Skeletal muscle tissue (tissue), 4 donors: Measurements from ENCODE around the gene STX12. TPM values are rescaled to one million over a fixed set of nuclear protein-coding genes. Genes with fewer than 3 reads are reported as not detected.

Experiments used
- H3K27ac ChIP-seq: one replicate; pipeline ENCODE4 v1.7.0; 2013; ENCODE audit warnings: mild to moderate bottlenecking, low read depth, low read length, inconsistent platforms
- H3K27me3 ChIP-seq, 3 donors: one replicate each; pipeline ENCODE4 v1.7.0; 2013; ENCODE audit warnings: low read length in 3 of 3; ENCODE audit not compliant: control insufficient read depth in 3 of 3, insufficient read depth in 3 of 3
- H3K36me3 ChIP-seq, 3 donors: one replicate each; pipeline ENCODE4 v1.7.0; 2013; ENCODE audit warnings: low read length in 3 of 3; ENCODE audit not compliant: control insufficient read depth in 3 of 3, insufficient read depth in 3 of 3
- H3K4me1 ChIP-seq, 3 donors: one replicate each; pipeline ENCODE4 v1.7.0; 2013; ENCODE audit warnings: low read length in 3 of 3, mild to moderate bottlenecking in 3 of 3; ENCODE audit not compliant: control insufficient read depth in 3 of 3, insufficient read depth in 3 of 3
- H3K4me3 ChIP-seq, 3 donors: one replicate each; pipeline ENCODE4 v1.7.0; 2013; ENCODE audit warnings: low read length in 3 of 3
- H3K9ac ChIP-seq, 3 donors: one replicate each; pipeline ENCODE4 v1.7.0; 2013; ENCODE audit warnings: low read length in 3 of 3, mild to moderate bottlenecking in 3 of 3, moderate library complexity in 2 of 3, low read depth in 1 of 3
- H3K9me3 ChIP-seq, 3 donors: one replicate each; pipeline ENCODE4 v1.7.0; 2013; ENCODE audit warnings: low read length in 3 of 3; ENCODE audit not compliant: control insufficient read depth in 3 of 3
- total RNA-seq: library from RNA; depleted of rRNA; stranded (reverse); fragments of >200 nt; gene quantifications from one replicate; pipeline ENCODE4 v1.2.3, GENCODE V29; 2014
- donor health status: Osteomylitis.

The STX12 gene
- total RNA-seq = 39.1 TPM

DNA sequence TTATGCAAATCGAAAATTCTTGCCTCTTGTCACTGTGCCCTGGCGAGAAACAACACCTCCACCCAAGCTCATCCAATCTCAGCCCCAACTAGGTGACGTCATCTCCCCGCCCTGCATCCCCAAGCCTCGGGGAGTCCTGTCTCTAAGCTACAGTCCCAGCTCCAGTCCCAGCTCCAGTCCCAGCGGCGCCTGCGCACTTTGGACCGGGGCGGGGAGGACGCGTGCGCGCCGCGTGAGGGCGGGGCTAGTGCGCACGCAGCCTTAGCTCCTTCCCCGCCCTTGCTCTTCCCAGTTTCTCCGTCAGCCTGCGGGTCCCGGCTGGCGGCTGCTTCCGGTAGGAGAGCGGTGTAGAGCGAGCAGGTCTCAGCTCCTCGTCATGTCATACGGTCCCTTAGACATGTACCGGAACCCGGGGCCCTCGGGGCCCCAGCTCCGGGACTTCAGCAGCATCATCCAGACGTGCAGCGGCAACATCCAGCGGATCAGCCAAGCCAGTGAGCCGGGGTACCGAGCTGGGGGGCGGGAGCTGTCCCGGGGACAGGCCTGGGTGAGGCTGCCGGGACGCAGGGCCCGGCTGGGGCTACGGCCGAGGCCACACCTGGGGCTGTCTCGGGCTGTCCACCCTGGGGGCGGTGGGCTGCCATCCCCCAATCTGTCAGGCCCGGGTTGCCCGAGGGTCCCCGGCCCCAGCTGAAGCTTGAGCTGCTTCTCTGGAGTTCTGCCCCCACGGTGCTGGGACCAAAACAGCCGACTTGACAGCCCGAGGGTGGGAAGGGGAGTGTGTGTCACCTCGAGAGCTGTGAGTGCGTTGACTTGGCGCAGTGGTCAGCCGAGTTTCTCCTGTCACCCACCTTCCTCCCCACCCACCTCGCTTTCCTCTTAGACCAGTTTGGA, at the start of gene STX12:
TSS of gene STX12 (plus strand) at position 288 of the 894 bp plus-strand sequence. CDS start at position 377, 89 bp downstream.
- no peaks in the 10 kb centered on the region for H3K36me3 ChIP-seq
- peak within 1 kb of the TSS; percentile 95 to 99 (median 96) for H3K9ac ChIP-seq
- H3K9me3 ChIP-seq = no peaks in the 10 kb centered on the region
- peak within 1 kb of the TSS; percentile 87 to 97 (median 96) for H3K4me3 ChIP-seq
- peak within 1 kb of the TSS; percentile 97 for H3K27ac ChIP-seq
- H3K27me3 ChIP-seq = no peaks in the 10 kb centered on the region
- H3K4me1 ChIP-seq = peaks cover 10 to 15% (median 13%) of the 10 kb centered on the region in 3 donors

DNA sequence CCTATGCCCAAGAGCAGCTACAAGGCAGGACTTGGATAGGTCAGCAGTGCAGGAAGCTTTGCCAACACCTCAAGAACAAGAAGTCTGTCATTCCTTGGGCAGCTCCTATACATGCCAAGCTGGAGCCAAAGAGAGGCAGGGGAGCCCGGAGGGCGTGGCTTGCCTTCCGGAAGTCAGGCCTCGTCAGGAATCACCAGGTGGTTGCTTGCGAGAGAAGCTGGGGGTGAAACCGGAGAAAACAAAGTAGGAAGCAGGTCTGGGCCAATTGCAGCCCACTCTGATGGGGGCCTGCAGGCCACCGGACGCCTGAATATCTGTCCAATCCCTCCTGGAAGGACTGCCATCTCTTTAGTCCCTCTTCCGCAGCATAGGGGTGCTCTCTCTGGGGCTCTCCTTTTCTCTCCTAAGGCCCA, 48.1 kb upstream of the STX12 start:
- Histone ChIP-seq H3K36me3 (peaks cover 3 to 12% (median 9%) of the 10 kb centered on the region in 3 donors), H3K27me3 (no peaks in the 10 kb centered on the region), H3K9me3 (no peaks in the 10 kb centered on the region), H3K9ac (peak overlapping the region; percentile 72 to 90 (median 77)), H3K27ac (peak overlapping the region; percentile 91), H3K4me3 (peak overlapping the region; percentile 72 to 85 (median 83)), H3K4me1 (peaks cover 13 to 20% (median 16%) of the 10 kb centered on the region in 3 donors)

DNA sequence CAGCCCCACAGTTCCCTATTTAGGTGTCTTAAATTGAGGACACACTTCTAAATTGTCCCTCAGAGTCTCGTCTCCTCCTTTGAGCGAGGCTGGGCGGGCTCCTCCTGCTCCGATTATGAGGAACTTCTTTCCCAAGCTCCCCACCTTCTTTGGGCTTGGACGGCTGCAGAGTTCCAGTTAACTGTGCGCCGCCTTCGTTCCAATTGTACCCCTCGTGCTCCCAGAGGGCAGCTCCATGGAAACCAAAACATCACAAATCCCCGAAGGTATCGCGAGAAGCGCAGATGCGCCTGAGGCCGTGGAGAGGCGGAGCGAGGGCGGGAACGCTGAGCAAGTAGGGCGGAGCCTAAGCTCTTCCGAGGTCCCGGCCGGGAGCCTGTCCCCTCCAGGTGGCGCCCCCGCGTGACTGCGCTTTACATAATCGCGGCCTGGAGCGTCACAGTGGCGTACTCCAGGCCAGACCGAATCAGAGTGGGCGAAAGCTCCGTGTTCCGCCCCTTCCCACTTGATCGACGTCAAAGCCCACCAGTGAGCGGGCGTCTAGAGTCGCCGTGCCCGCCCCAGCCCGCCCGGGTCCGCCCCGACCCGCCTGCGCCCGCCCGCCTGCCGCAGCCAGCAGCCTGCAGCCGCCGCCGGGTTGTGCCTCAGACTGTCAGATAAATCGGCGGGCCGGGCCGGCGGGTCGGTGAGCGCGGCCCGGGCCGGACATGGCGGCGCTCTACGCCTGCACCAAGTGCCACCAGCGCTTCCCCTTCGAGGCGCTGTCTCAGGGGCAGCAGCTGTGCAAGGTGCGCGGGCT, 47.4 kb upstream of the STX12 start, which contains the start of gene FAM76A:
TSS of gene FAM76A (plus strand) at position 588 of the 799 bp plus-strand sequence. CDS start at position 708, 120 bp downstream.
- Histone ChIP-seq H3K27ac (peak within 1 kb of the TSS; percentile 91), H3K27me3 (no peaks in the 10 kb centered on the region), H3K9ac (peak within 1 kb of the TSS; percentile 83 to 94 (median 90)), H3K9me3 (no peaks in the 10 kb centered on the region), H3K4me3 (peak within 1 kb of the TSS; percentile 72 to 87 (median 86)), H3K36me3 (peaks cover 3 to 12% (median 12%) of the 10 kb centered on the region in 3 donors), H3K4me1 (peaks cover 13 to 20% (median 16%) of the 10 kb centered on the region in 3 donors)

DNA sequence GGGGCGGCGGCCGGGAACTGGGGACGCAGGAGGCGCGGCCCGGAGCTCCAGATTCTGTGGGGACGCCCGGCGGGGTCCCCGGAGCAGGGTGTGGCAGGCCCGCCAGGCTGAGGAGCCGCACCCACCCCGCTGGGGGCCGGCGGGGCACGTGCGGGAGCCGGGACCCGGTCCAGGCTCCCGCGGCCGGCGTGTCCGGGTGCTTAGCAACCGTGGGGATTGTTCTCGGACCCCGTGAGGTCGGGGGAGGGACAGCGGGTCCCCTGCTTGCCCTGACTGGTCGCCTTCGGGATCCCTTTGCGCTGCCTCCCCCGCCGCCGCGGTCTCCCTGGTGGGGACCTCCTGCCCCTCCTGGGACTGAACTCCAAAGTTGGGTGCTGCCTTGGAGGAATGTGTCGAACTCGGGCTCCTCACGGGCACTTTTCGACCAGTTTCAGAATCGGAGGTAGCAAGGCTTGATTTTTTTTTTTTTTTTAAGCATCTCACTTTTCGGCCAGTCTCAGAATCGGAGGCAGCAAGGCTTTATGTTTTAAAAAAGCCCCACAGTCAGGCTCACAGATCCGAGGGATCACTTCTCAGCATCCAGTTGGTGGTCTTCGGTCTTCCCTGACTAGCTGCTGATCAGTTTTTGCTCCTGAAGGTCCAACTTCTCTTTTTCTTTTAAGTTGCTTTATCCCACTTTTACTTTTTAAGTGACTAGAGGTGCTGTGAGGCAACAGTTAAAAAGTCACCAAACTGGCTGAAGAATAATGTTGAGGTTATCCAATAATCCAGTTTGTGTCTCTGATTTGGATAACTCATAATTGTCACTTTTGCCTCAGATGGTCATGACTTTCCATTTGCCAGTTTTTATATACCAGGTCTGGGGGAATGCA, 46.6 kb upstream of the STX12 start:
- Histone ChIP-seq H3K27ac (peak overlapping the region; percentile 89), H3K4me1 (peaks cover 13 to 20% (median 16%) of the 10 kb centered on the region in 3 donors), H3K27me3 (no peaks in the 10 kb centered on the region), H3K9me3 (no peaks in the 10 kb centered on the region), H3K36me3 (peaks cover 3 to 12% (median 12%) of the 10 kb centered on the region in 3 donors), H3K9ac (peak overlapping the region; percentile 83 to 94 (median 85)), H3K4me3 (peak overlapping the region; percentile 72 to 87 (median 86))

DNA sequence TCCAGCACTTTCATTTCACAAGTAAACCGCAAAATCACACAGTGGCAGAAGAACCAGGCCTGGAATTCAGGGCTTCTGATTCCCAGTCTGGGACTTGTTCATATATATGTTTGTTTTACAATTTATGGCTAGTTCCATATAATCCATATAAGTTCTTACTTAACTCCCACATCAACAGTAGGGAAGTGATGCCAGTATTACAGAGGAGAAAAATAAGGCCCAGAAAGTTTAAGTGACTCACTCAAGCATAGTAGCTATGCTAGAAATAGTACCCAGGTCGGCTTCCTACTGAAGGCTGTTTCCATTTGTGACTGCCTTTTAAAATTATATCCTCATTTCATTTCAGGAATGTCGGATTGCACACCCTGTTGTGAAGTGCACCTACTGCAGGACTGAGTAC, 45.9 kb upstream of the STX12 start:
- H3K36me3 ChIP-seq = peaks cover 3 to 12% (median 12%) of the 10 kb centered on the region in 3 donors
- peaks cover 13 to 20% (median 16%) of the 10 kb centered on the region in 3 donors for H3K4me1 ChIP-seq
- peak overlapping the region in 1 of 3 donors; percentile 86 for H3K4me3 ChIP-seq
- no peaks in the 10 kb centered on the region for H3K9me3 ChIP-seq
- H3K27me3 ChIP-seq = no peaks in the 10 kb centered on the region
- peak overlapping the region in 2 of 3 donors; percentile 83 to 85 for H3K9ac ChIP-seq
- H3K27ac ChIP-seq = no peak overlapping the region

DNA sequence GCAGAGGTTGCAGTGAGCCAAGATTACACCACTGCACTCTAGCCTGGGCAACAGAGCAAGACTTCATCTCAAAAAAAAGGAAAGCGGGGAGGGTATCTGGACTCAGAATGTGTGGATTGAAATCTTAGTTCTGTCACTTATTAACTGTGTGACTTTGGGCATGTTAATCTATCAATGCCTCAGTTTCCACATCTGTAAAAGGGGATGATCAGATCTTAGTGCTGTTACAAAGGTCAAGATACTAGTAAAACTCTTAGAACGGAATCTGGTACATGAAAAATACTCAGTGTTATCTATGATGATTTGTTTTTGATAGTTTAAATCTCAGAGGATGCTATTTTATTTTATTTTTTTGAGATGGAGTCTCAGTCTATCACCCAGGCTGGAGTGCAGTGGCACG, 36.8 kb upstream of the STX12 start:
- Histone ChIP-seq H3K4me1 (no peaks in the 10 kb centered on the region), H3K27ac (no peak overlapping the region), H3K27me3 (no peaks in the 10 kb centered on the region), H3K9ac (no peak overlapping the region), H3K9me3 (no peaks in the 10 kb centered on the region), H3K4me3 (no peak overlapping the region), H3K36me3 (peaks cover 24 to 43% (median 39%) of the 10 kb centered on the region in 3 donors)

DNA sequence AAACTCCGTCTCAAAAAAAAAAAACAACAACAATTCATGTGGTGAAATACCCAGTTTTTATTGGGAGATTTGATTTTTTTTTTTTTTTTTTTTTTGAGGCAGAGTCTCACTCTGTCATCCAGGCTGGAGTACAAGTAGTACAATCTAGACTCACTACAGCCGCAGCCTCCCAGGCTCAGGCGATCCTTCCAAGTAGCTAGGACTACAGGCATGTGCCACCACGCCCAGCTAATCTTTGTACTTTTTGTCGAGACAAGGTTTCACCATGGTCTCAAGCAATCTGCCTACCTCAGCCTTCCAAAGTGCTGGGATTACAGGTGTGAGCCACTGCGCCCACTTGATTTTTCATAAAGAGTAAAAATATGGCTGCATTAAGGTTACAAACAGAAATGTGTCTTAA, 31.9 kb upstream of the STX12 start:
- Histone ChIP-seq H3K27me3 (no peaks in the 10 kb centered on the region), H3K9me3 (no peaks in the 10 kb centered on the region), H3K27ac (no peak overlapping the region), H3K9ac (no peak overlapping the region), H3K4me3 (no peak overlapping the region), H3K4me1 (no peaks in the 10 kb centered on the region), H3K36me3 (peaks cover 32 to 44% (median 35%) of the 10 kb centered on the region in 3 donors)

DNA sequence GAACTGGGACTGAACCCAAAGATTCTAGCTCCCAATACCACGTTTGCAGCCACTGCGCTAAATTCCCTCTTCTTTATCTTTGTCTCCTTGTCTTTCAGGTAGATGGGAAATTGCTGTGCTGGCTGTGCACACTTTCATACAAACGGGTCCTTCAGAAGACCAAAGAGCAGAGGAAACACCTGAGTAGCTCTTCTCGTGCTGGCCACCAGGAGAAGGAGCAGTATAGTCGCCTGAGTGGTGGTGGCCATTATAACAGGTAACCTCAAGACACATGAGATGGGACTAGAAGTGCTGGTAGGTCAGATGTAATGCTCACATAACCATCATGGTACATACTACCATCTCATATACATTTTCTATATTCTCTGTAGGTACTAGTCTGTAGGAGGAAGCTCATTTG, 28.5 kb upstream of the STX12 start:
- Histone ChIP-seq H3K4me3 (no peak overlapping the region), H3K4me1 (no peaks in the 10 kb centered on the region), H3K9ac (no peak overlapping the region), H3K27ac (no peak overlapping the region), H3K27me3 (no peaks in the 10 kb centered on the region), H3K9me3 (no peaks in the 10 kb centered on the region), H3K36me3 (peaks cover 31 to 50% (median 43%) of the 10 kb centered on the region in 3 donors)

DNA sequence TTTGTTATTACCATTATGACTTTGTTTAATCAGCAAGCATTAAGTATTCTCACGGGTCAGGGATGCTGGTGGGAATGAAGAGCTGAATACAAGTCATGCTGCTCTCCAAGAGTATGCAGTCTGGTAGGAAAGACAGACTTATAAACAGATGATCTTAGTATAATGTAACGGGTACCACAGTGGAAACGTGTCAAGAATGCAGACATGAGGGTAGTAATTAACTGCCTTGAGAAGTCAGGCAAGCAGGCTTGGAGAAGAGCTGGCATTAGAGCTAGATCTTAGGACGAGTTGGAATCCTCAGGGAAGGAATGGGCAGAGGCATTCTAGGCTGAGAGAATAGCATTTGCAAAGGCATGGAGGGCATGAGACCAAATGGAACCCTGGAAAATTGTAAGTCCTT, 27.6 kb upstream of the STX12 start:
- H3K9ac ChIP-seq = no peak overlapping the region
- H3K27me3 ChIP-seq = no peaks in the 10 kb centered on the region
- no peak overlapping the region for H3K4me3 ChIP-seq
- H3K27ac ChIP-seq = no peak overlapping the region
- no peaks in the 10 kb centered on the region for H3K4me1 ChIP-seq
- H3K9me3 ChIP-seq = no peaks in the 10 kb centered on the region
- H3K36me3 ChIP-seq = peaks cover 34 to 52% (median 49%) of the 10 kb centered on the region in 3 donors
